Panc1 (cell line): ENCODE results near the gene MACROD2. TPM values are rescaled to one million over a fixed set of nuclear protein-coding genes. Genes with fewer than 3 reads are reported as not detected.

Experiments
- ATAC-seq: fragments of 200-7000 bp; cut with Tn5 transposase; 2 replicates; pipeline ENCODE4 v1.9.1; 2020; ENCODE audit warnings: mild to moderate bottlenecking, moderate library complexity
- BruUV-seq: library from RNA; stranded (reverse); fragments of 400-500 nt; replicated peaks from 2 replicates; lab custom pipeline; 2021; lab: Mats Ljungman, UMichigan
- CTCF ChIA-PET: fragments of 300-600 bp; sonication (Branson Sonifier 250); formaldehyde crosslinking; loops from one replicate; lab custom pipeline; 2022; ENCODE audit warnings: antibody characterized with exemption; lab: Charles Lee
- POLR2A ChIA-PET: fragments of 300-600 bp; sonication (Branson Sonifier 250); formaldehyde crosslinking; loops from one replicate; lab custom pipeline; 2022; ENCODE audit warnings: antibody characterized with exemption; lab: Charles Lee
- DNase-seq: peaks from one replicate; pipeline ENCODE4 v3.0.0-alpha.2; 2010; ENCODE audit warnings: low read depth, low spot score
- H3K27ac ChIP-seq: 2 replicates; pipeline ENCODE4 v1.5.1; 2011; ENCODE audit warnings: mild to moderate bottlenecking, low read length, inconsistent platforms
- H3K27me3 ChIP-seq: fragments of 200-500 bp; sonication (Bioruptor generic); 2 replicates; pipeline ENCODE4 v1.6.0; 2014; ENCODE audit warnings: low read length, inconsistent platforms; ENCODE audit not compliant: control insufficient read depth, insufficient read depth
- H3K36me3 ChIP-seq: fragments of 200-500 bp; sonication (Bioruptor generic); 2 replicates; pipeline ENCODE4 v1.5.1; 2014; ENCODE audit warnings: inconsistent platforms, mild to moderate bottlenecking, low read length, moderate library complexity; ENCODE audit not compliant: control insufficient read depth, insufficient read depth
- H3K4me1 ChIP-seq: 2 replicates; pipeline ENCODE4 v1.5.1; 2011; ENCODE audit warnings: inconsistent platforms, mild to moderate bottlenecking, low read length, moderate library complexity; ENCODE audit not compliant: control insufficient read depth, insufficient read depth
- H3K4me3 ChIP-seq, 2 experiments: 2 replicates each; pipeline ENCODE4 v1.5.1; 2011 to 2012; ENCODE audit warnings: low read depth in 2 of 2, low read length in 2 of 2, mild to moderate bottlenecking in 2 of 2, inconsistent platforms in 1 of 2, moderate library complexity in 1 of 2
- H3K9me3 ChIP-seq: fragments of 200-500 bp; sonication (Bioruptor generic); 2 replicates; pipeline ENCODE4 v1.5.1; 2014; ENCODE audit warnings: low read depth, mild to moderate bottlenecking, inconsistent platforms, low read length, moderate library complexity; ENCODE audit not compliant: control insufficient read depth, insufficient read depth
- CTCF ChIP-seq: fragments of 450-650 bp; IDR thresholded peaks from 2 replicates; pipeline ENCODE4 v1.5.1; 2017; ENCODE audit warnings: mild to moderate bottlenecking
- POLR2AphosphoS5 ChIP-seq: IDR thresholded peaks from 2 replicates; pipeline ENCODE4 v1.6.1; 2012; ENCODE audit warnings: mild to moderate bottlenecking, low read depth, low read length, moderate library complexity
- REST ChIP-seq, 2 experiments: IDR thresholded peaks; 2 replicates each; pipeline ENCODE4 v1.6.1; 2011 to 2012; ENCODE audit warnings: low read depth in 2 of 2, control low read depth in 1 of 2, low read length in 1 of 2, mild to moderate bottlenecking in 1 of 2, moderate library complexity in 1 of 2; ENCODE audit not compliant: insufficient read depth in 1 of 2
- SIN3A ChIP-seq: IDR thresholded peaks from 2 replicates; pipeline ENCODE4 v1.6.1; 2012; ENCODE audit warnings: low read depth, mild to moderate bottlenecking, low read length, moderate library complexity, borderline replicate concordance; ENCODE audit not compliant: insufficient read depth
- TCF7L2 ChIP-seq: IDR thresholded peaks from 2 replicates; pipeline ENCODE4 v1.6.1; 2011; ENCODE audit warnings: mild to moderate bottlenecking, low read depth, low read length, inconsistent platforms
- in situ Hi-C: cut with HindIII; loops from 2 replicates; pipeline ENCODE4 v1.10.0; 2016; ENCODE audit warnings: low sequenced_read_pairs, low pct_unique_long_range_greater_than_20kb
- intact Hi-C: fragments of 100-400 bp; cut with micrococcal nuclease; formaldehyde crosslinking; loops from one replicate; pipeline ENCODE4 v1.10.0; 2022; ENCODE audit not compliant: unreplicated experiment
- total RNA-seq: library from RNA; stranded (reverse); gene quantifications from one replicate; pipeline ENCODE4 v1.2.1, GENCODE V29; 2021; ENCODE audit not compliant: unreplicated experiment

MACROD2 gene
- total RNA-seq, 1 experiment from 2014 or later: 1.2 TPM

DNA sequence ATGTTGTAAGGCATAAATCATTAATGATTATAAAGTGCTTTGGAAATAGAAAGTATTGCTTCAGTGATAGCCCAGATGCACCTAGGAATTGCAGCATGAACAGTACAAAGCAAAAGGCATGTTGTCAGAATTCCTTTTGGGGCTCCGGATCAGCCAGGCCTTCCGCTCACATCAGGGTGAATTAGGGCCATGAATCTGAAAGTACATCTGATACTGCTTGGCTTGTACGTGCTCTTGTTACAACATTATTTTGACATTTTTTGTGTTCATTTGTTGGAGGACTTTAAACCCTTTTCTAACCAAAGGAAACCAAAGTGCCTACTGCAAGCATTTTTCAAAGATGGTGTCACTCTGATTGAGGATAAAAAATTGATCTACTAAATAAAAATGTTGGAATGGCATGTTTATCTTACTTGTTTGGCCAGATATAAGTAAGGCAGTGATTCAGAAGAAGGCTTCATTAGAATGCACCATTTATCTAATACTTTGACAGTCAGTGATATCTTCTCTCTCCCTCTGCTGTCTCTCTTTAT, 1347.7 kb downstream of the MACROD2 start:
- ATAC-seq: no peak
- H3K27me3 ChIP-seq: no peaks in the 10 kb centered on the region
- H3K27ac ChIP-seq: no peak overlapping the region
- H3K4me3 ChIP-seq: no peak overlapping the region
- BruUV-seq: no TSS peak
- no peaks in the 10 kb centered on the region for H3K4me1 ChIP-seq
- TF ChIP-seq POLR2AphosphoS5: no peak
- no peak for TF ChIP-seq CTCF
- no peak for TF ChIP-seq SIN3A
- no peak for TF ChIP-seq REST (IDR thresholded peaks at IDR 0.05; ENCODE audit: insufficient read depth in 1 of 2, low read depth in 2 of 2, low read length in 1 of 2)
- TF ChIP-seq TCF7L2: no peak
- in situ Hi-C loops (no loop called here), intact Hi-C loops (no loop called here)
- ChIA-PET CTCF (no interaction called here), POLR2A (no interaction called here)
- no peak for DNase-seq
- H3K36me3 ChIP-seq: no peaks in the 10 kb centered on the region
- no peaks in the 10 kb centered on the region for H3K9me3 ChIP-seq

GRCh38 chr20:15345287-15345686, 1350.0 kb downstream of the MACROD2 start:
- no TSS peak for BruUV-seq
- no peak for TF ChIP-seq SIN3A
- TF ChIP-seq CTCF: no peak
- TF ChIP-seq REST (IDR thresholded peaks at IDR 0.05; ENCODE audit: insufficient read depth in 1 of 2, low read depth in 2 of 2, low read length in 1 of 2): no peak
- no peak for TF ChIP-seq TCF7L2
- TF ChIP-seq POLR2AphosphoS5: no peak
- Histone ChIP-seq H3K4me3 (no peak overlapping the region), H3K4me1 (no peaks in the 10 kb centered on the region), H3K27me3 (no peaks in the 10 kb centered on the region), H3K9me3 (no peaks in the 10 kb centered on the region), H3K36me3 (no peaks in the 10 kb centered on the region), H3K27ac (no peak overlapping the region)
- POLR2A ChIA-PET: no interaction called here
- DNase-seq (no peak), ATAC-seq (no peak)
- CTCF ChIA-PET: no interaction called here
- intact Hi-C loops (no loop called here), in situ Hi-C loops (no loop called here)
